ENCODE data around the gene TMEM69.

Gene TMEM69, protein sequence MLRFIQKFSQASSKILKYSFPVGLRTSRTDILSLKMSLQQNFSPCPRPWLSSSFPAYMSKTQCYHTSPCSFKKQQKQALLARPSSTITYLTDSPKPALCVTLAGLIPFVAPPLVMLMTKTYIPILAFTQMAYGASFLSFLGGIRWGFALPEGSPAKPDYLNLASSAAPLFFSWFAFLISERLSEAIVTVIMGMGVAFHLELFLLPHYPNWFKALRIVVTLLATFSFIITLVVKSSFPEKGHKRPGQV

DNA sequence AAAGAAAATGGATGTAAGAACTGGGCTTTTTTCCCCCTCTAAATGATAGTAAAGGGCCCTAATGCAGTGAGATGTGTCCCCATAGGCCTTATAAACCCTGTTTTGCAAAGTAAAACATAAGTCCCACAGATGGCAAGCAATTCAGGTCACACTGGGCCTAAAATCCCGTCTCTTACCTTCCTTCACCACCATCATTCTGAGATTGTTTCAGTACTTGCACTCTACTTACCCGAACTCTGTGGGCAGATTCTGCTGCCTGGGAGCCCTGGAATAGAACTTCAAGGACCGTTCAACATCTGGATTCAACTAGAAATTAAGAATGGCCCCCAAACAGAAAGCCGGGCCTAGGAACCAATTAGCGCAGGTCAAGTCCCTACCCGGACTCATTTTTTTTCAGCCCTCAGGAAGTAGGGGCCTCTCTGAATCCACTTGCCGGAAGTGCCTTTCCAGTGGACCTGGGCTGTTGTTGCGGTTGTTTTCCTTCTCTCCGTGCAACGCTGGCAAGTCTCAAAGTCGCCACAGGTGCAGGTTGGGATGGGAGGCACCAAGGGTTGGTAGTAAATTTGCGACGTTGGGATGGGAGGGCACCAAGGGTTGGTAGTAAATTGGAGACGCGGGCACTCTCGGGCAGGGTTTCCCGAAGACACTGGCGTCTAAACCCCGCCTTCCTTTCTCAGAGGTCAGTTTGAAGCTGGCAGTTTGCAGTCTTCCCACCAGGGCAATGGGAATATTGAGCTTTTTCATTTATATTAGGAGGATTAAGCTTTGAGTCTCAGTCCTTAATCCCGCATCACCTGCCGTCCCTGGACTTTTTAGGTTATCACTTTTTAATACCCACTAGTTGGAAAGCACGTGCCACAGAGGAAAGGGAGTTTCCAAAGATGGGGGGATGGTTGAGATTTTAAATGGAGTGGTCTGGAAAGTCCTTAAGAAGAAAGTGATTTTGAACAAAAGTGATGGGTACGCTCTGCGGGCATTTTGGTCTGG, at the start of gene TMEM69:
Gene TMEM69, plus strand, starts transcription at position 428 of the 987 bp plus-strand sequence. CDS start 2,888 bp downstream, outside the sequence.
- Histone ChIP-seq H3K9me3 (ENCODE audit: control insufficient read depth, insufficient read depth, low read depth, low read length) (no peaks in the 10 kb centered on the region), H3K4me3 (ENCODE audit: low read depth, low read length) (peak within 1 kb of the TSS; percentile 89), H3K4me1 (ENCODE audit: control insufficient read depth, insufficient read depth, low read length) (no peaks in the 10 kb centered on the region; the same call in 1 of the 2 replicates), H3K27ac (ENCODE audit: extremely low read depth, low read depth, low read length) (peak within 1 kb of the TSS; percentile 81), H3K36me3 (ENCODE audit: control insufficient read depth in 2 of 2, insufficient read depth in 1 of 2, low read length in 2 of 2) (peaks cover 0 to 33% of the 10 kb centered on the region in 2 experiments; a peak in 2 of 3 replicates)
- CTCF ChIA-PET = interaction anchor here (0.7 kb wide), 1 partner anchor 23 kb away, joined by 3 read pairs; no protein-coding TSS in a partner anchor
- POLR2A ChIA-PET = interaction anchor here (0.6 to 2.6 kb wide), 9 partner anchors 10 to 167 kb away, joined by 3 to 20 read pairs (median 7); partner anchors contain the start of genes NASP and PRDX1
- TF ChIP-seq ZNF2 (tag by site-specific recombination; IDR thresholded peaks at IDR 0.05) (peak; percentile 83; the same call in 1 of the 2 replicates), ZNF19 (tag by site-specific recombination; IDR thresholded peaks at IDR 0.05; ENCODE audit: low read depth) (no peak), ZXDB (tag by site-specific recombination; IDR thresholded peaks at IDR 0.05) (peak; percentile 86), KLF9 (tag by site-specific recombination; IDR thresholded peaks at IDR 0.05; ENCODE audit: low read depth) (peak; percentile 47; the same call in 1 of the 2 replicates), ZNF664 (tag by site-specific recombination; IDR thresholded peaks at IDR 0.05) (no peak; the same call in 1 of the 2 replicates), ZNF202 (tag by site-specific recombination; IDR thresholded peaks at IDR 0.05; ENCODE audit: borderline replicate concordance) (no peak), ZNF121 (tag by site-specific recombination; IDR thresholded peaks at IDR 0.05) (no peak), YY2 (tag by site-specific recombination; IDR thresholded peaks at IDR 0.05) (peak; percentile 72; the same call in 1 of the 2 replicates), ZNF48 (tag by site-specific recombination; IDR thresholded peaks at IDR 0.05) (no peak), SCRT1 (tag by site-specific recombination; IDR thresholded peaks at IDR 0.05; ENCODE audit: borderline replicate concordance) (peak; percentile 86), ZNF24 (tag by site-specific recombination; IDR thresholded peaks at IDR 0.05) (peak; percentile 84), ZNF549 (tag by site-specific recombination; IDR thresholded peaks at IDR 0.05) (no peak), MYNN (tag by site-specific recombination; IDR thresholded peaks at IDR 0.05; ENCODE audit: borderline replicate concordance) (no peak), KLF8 (tag by site-specific recombination; IDR thresholded peaks at IDR 0.05) (peak; percentile 89), ZNF426 (tag by site-specific recombination; IDR thresholded peaks at IDR 0.05) (no peak), ZNF214 (tag by site-specific recombination; IDR thresholded peaks at IDR 0.05; ENCODE audit: borderline replicate concordance) (no peak), OSR2 (tag by site-specific recombination; IDR thresholded peaks at IDR 0.05) (no peak), ZNF302 (tag by site-specific recombination; IDR thresholded peaks at IDR 0.05; ENCODE audit: low read depth) (no peak), ZNF274 (IDR thresholded peaks at IDR 0.05; ENCODE audit: low read length) (no peak), ZNF274 (tag by site-specific recombination; IDR thresholded peaks at IDR 0.05; ENCODE audit: borderline replicate concordance) (no peak), EGR2 (tag by site-specific recombination; IDR thresholded peaks at IDR 0.05; ENCODE audit: low read depth) (no peak), ZNF510 (tag by site-specific recombination; IDR thresholded peaks at IDR 0.05; ENCODE audit: insufficient replicate concordance) (no peak), ZFP37 (tag by site-specific recombination; IDR thresholded peaks at IDR 0.05) (peak; percentile 92)
- TF ChIP-seq, protein P1, sequence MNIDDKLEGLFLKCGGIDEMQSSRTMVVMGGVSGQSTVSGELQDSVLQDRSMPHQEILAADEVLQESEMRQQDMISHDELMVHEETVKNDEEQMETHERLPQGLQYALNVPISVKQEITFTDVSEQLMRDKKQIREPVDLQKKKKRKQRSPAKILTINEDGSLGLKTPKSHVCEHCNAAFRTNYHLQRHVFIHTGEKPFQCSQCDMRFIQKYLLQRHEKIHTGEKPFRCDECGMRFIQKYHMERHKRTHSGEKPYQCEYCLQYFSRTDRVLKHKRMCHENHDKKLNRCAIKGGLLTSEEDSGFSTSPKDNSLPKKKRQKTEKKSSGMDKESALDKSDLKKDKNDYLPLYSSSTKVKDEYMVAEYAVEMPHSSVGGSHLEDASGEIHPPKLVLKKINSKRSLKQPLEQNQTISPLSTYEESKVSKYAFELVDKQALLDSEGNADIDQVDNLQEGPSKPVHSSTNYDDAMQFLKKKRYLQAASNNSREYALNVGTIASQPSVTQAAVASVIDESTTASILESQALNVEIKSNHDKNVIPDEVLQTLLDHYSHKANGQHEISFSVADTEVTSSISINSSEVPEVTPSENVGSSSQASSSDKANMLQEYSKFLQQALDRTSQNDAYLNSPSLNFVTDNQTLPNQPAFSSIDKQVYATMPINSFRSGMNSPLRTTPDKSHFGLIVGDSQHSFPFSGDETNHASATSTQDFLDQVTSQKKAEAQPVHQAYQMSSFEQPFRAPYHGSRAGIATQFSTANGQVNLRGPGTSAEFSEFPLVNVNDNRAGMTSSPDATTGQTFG (tag by site-specific recombination; IDR thresholded peaks at IDR 0.05; ENCODE audit: borderline replicate concordance) = 0 out of 2 replicates have a peak, but pooled peaks have one; percentile 42
- TF ChIP-seq, protein P2, sequence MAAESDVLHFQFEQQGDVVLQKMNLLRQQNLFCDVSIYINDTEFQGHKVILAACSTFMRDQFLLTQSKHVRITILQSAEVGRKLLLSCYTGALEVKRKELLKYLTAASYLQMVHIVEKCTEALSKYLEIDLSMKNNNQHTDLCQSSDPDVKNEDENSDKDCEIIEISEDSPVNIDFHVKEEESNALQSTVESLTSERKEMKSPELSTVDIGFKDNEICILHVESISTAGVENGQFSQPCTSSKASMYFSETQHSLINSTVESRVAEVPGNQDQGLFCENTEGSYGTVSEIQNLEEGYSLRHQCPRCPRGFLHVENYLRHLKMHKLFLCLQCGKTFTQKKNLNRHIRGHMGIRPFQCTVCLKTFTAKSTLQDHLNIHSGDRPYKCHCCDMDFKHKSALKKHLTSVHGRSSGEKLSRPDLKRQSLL (tag by site-specific recombination; IDR thresholded peaks at IDR 0.05) = 0 out of 2 replicates have a peak, but pooled peaks have one; percentile 29
- TF ChIP-seq, protein P3, sequence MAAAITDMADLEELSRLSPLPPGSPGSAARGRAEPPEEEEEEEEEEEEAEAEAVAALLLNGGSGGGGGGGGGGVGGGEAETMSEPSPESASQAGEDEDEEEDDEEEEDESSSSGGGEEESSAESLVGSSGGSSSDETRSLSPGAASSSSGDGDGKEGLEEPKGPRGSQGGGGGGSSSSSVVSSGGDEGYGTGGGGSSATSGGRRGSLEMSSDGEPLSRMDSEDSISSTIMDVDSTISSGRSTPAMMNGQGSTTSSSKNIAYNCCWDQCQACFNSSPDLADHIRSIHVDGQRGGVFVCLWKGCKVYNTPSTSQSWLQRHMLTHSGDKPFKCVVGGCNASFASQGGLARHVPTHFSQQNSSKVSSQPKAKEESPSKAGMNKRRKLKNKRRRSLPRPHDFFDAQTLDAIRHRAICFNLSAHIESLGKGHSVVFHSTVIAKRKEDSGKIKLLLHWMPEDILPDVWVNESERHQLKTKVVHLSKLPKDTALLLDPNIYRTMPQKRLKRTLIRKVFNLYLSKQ (tag by site-specific recombination; IDR thresholded peaks at IDR 0.05; ENCODE audit: borderline replicate concordance) = no peak
- TF ChIP-seq, protein P4, sequence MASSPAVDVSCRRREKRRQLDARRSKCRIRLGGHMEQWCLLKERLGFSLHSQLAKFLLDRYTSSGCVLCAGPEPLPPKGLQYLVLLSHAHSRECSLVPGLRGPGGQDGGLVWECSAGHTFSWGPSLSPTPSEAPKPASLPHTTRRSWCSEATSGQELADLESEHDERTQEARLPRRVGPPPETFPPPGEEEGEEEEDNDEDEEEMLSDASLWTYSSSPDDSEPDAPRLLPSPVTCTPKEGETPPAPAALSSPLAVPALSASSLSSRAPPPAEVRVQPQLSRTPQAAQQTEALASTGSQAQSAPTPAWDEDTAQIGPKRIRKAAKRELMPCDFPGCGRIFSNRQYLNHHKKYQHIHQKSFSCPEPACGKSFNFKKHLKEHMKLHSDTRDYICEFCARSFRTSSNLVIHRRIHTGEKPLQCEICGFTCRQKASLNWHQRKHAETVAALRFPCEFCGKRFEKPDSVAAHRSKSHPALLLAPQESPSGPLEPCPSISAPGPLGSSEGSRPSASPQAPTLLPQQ (tag by site-specific recombination; IDR thresholded peaks at IDR 0.05) = peak; percentile 85
